IPS-20b (cell line): ENCODE measurements around the gene LITAF.

Source experiments
- H3K27ac ChIP-seq: one replicate; pipeline ENCODE4 v1.5.1; 2013; ENCODE audit warnings: low read length
- H3K27me3 ChIP-seq: 2 replicates; pipeline ENCODE4 v1.6.1; 2013; ENCODE audit warnings: mild to moderate bottlenecking, low read length, inconsistent platforms; ENCODE audit not compliant: insufficient read depth
- H3K36me3 ChIP-seq: 2 replicates; pipeline ENCODE4 v1.6.1; 2013; ENCODE audit warnings: low read depth, mild to moderate bottlenecking, inconsistent platforms, low read length, moderate library complexity; ENCODE audit not compliant: insufficient read depth
- H3K4me1 ChIP-seq: 2 replicates; pipeline ENCODE4 v1.6.1; 2013; ENCODE audit warnings: mild to moderate bottlenecking, control low read depth, inconsistent platforms, low read length, moderate library complexity; ENCODE audit not compliant: insufficient read depth
- H3K4me3 ChIP-seq: 2 replicates; pipeline ENCODE4 v1.5.1; 2013; ENCODE audit warnings: mild to moderate bottlenecking, low read length, inconsistent platforms
- H3K9ac ChIP-seq: 2 replicates; pipeline ENCODE4 v1.6.1; 2013; ENCODE audit warnings: low read depth, mild to moderate bottlenecking, inconsistent platforms, low read length, moderate library complexity
- H3K9me3 ChIP-seq: 2 replicates; pipeline ENCODE4 v1.6.1; 2013; ENCODE audit warnings: mild to moderate bottlenecking, low read depth, low read length, inconsistent platforms; ENCODE audit not compliant: insufficient read depth

LITAF gene

DNA sequence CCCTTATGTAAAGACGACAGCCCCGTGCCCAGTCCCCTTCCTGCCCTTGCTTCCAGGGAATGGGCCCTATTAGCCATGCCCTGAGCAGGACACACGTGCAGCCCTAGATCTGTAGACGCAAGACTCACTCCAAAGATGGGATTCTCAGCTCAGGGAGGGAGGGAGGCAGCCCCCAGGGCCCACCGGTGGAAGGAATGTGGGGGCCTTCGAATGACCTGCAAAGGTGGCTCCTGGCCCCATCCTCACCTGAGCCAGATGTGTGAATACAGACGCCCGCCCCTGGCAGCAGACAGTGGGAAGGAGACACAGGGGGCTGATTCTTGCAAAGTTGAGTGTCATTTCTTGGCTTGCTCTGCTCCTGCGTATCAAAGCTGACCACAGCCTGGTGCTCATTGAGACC, 47.8 kb downstream of the LITAF start:
- Histone ChIP-seq H3K9me3 (no peaks in the 10 kb centered on the region), H3K36me3 (no peaks in the 10 kb centered on the region), H3K4me3 (no peak overlapping the region), H3K4me1 (peaks cover under 1% of the 10 kb centered on the region; the same call in 1 of the 2 replicates), H3K27me3 (no peaks in the 10 kb centered on the region), H3K27ac (no peak overlapping the region), H3K9ac (no peak overlapping the region)

DNA sequence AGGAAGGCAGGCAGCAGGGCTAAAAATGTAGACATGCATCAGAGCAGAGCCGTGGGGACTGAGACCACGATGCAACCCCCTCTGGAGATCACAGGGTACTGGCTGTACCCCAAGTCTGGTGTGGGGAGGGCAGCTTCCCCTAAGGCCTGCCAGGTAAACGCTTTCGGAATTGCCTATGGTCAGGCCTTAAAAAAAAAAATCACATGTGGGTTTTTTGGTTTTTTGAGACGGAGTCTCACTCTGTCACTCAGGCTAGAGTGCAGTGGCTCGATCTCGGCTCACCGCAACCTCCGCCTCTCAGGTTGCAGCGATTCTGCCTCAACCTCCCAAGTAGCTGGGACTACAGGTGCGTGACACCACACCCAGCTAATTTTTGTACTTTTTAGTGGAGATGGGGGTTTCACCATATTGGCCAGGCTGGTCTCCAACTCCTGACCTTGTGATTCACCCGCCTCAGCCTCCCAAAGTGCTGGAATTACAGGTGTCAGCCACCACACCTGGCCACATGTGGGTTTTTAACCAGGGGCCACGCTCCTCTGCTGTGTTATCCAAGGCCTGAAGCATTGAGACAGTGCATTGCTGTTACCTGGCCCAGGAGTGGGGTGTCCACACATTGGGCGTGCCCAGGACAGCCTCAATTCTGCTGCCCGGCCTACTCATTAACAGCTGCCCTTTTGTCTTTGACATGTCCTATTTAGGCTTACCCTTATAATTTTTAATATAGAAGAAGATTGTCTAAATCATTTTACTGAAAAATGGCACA, 50.4 kb downstream of the LITAF start:
- H3K4me1 ChIP-seq = no peaks in the 10 kb centered on the region
- no peaks in the 10 kb centered on the region for H3K27me3 ChIP-seq
- no peak overlapping the region for H3K9ac ChIP-seq
- H3K36me3 ChIP-seq = no peaks in the 10 kb centered on the region
- no peaks in the 10 kb centered on the region for H3K9me3 ChIP-seq
- no peak overlapping the region for H3K27ac ChIP-seq
- no peak overlapping the region for H3K4me3 ChIP-seq

DNA sequence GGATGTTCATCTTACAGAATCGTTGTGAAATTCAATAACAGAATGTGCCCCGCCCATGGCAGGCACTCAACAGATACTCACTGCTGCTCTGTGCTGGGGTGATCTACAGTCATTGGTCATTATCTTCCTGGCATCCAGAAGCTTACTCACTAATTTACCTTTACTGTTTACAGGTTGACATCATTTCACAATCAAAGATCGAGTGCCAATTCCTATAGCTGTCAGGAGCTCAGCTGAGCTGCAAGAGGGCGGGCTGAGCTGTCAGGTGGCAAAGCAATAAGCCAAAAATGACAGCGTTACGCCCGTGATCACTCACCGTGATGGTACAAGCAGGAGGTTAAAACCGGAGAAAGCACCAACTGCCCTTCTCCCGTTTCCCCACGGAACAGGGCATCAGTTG, 51.2 kb downstream of the LITAF start:
- H3K4me3 ChIP-seq = no peak overlapping the region
- H3K36me3 ChIP-seq = no peaks in the 10 kb centered on the region
- H3K27ac ChIP-seq = no peak overlapping the region
- H3K9me3 ChIP-seq = no peaks in the 10 kb centered on the region
- no peaks in the 10 kb centered on the region for H3K4me1 ChIP-seq
- no peaks in the 10 kb centered on the region for H3K27me3 ChIP-seq
- H3K9ac ChIP-seq = no peak overlapping the region; the same call in 1 of the 2 replicates

DNA sequence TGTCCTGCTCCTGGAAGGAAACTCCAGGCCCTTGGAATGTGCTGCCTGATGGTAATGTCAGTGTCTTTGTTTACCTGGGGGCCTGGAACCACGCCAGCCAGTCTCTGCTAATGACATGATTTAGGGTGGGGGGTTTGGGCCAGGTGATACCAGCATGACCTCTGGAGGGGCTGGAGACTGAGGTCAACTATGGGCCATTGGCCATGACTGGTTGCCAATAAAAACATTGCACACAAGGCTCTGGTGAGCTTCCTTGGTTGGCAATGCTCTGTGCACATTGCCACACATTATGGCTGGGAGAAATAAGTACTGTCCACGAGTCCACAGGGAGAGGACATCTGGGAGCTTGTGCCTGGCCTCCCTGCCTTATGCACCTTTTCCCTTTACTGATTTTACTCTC, 52.5 kb downstream of the LITAF start:
- no peaks in the 10 kb centered on the region for H3K4me1 ChIP-seq
- no peaks in the 10 kb centered on the region for H3K27me3 ChIP-seq
- no peak overlapping the region for H3K9ac ChIP-seq
- H3K36me3 ChIP-seq = no peaks in the 10 kb centered on the region
- no peak overlapping the region for H3K4me3 ChIP-seq
- H3K27ac ChIP-seq = no peak overlapping the region
- no peaks in the 10 kb centered on the region for H3K9me3 ChIP-seq

DNA sequence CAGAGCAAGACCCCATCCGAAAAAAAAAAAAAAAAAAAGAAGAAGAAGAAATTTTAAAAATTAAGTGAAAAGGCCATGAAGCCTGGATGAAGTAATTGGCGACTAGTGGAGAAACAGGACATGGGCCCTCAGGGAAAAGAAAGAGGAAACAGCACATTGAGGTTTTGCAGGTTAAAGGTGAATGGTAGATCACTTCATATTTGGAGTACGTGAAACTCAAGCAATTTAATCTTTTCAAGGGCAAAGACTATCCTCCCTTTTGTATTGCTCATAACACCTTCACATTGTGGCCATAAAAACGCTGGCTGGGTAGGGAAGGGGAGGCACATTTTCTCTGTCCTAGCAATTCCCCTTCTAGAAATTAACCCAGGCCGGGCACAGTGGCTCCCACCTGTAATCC, 53.1 kb downstream of the LITAF start:
- Histone ChIP-seq H3K27me3 (no peaks in the 10 kb centered on the region), H3K4me3 (no peak overlapping the region), H3K4me1 (no peaks in the 10 kb centered on the region), H3K36me3 (no peaks in the 10 kb centered on the region), H3K27ac (no peak overlapping the region), H3K9me3 (no peaks in the 10 kb centered on the region), H3K9ac (no peak overlapping the region)

DNA sequence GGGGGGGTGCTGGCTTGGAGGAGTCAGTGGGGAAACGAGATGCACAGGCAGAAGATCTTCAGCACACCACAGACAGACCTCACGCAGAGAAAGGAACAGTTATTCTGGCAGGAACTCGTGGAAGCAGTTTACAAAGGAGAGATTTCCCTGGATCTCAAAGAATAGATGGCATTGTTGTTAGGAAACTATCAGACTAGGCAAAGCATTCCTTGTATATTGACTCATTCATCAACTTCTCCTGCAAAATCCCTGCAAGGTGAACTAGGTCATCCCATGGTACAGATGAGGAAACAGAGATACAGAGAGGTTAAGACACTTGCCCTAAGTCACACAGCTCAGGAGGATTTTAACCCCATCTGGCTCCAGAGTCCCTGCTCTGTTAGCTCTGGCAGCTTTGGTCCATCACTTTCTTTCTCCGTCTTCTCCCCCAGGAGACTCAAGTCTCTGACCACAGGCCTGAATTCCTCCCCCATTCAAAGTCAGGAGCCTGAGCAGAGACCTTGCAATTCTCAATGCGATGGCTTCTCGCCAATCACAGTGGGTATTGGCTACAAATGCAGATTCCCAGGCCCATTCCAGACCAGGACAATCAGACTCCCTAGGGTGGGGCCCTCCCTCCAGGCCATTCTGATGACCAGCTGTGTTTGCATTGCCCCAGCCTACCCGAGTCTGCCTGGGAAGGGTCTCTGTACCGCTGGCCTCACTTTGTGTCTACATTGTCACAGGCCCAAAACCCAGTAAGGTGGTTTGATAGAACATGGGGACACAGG, 56.4 kb downstream of the LITAF start:
- H3K4me1 ChIP-seq = no peaks in the 10 kb centered on the region
- H3K9me3 ChIP-seq = no peaks in the 10 kb centered on the region
- H3K9ac ChIP-seq = no peak overlapping the region
- H3K27ac ChIP-seq = no peak overlapping the region
- H3K36me3 ChIP-seq = no peaks in the 10 kb centered on the region
- H3K4me3 ChIP-seq = no peak overlapping the region
- no peaks in the 10 kb centered on the region for H3K27me3 ChIP-seq

DNA sequence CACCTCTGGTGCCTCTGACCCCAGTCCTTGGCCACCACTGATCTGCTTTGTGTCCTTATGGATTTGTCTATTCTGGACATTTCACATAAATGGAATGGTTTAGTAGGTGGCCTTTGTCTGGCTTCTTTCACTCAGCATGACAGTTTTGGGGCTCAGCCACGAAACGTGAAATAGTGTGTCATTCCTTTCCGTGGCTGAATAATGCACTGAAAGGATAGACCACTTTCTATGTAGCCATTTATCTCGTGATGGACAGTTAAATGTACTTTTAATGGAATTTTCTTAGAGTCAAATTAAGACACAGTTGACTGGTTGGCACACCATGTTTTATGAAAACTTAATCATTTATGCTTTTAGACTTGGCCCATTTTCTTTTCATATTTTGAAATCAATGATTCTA, 57.4 kb downstream of the LITAF start:
- no peak overlapping the region for H3K9ac ChIP-seq
- no peaks in the 10 kb centered on the region for H3K36me3 ChIP-seq
- no peak overlapping the region for H3K27ac ChIP-seq
- H3K27me3 ChIP-seq = no peaks in the 10 kb centered on the region
- H3K9me3 ChIP-seq = no peaks in the 10 kb centered on the region
- H3K4me3 ChIP-seq = no peak overlapping the region
- no peaks in the 10 kb centered on the region for H3K4me1 ChIP-seq

DNA sequence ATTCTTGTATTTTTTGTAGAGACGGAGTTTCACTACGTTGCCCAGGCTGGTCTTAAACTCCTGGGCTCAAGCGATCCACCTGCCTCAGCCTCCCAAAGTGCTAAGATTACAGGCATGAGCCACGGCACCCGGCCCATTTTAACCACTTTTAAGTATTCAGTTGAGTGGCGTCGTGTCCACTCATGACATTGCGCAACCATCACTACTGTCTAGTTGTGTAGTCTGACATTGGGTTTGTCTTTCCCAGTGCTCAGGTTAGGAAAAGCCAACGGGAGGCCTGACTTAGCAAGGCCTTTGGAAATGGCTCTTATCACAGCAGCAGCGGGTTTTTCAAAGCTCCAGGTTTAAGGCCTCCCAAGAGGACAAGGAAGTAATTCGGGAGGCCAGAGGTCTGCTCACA, 58.7 kb downstream of the LITAF start:
- H3K27ac ChIP-seq = no peak overlapping the region
- no peaks in the 10 kb centered on the region for H3K9me3 ChIP-seq
- no peak overlapping the region for H3K9ac ChIP-seq
- no peaks in the 10 kb centered on the region for H3K36me3 ChIP-seq
- no peak overlapping the region for H3K4me3 ChIP-seq
- H3K27me3 ChIP-seq = no peaks in the 10 kb centered on the region
- H3K4me1 ChIP-seq = no peaks in the 10 kb centered on the region

DNA sequence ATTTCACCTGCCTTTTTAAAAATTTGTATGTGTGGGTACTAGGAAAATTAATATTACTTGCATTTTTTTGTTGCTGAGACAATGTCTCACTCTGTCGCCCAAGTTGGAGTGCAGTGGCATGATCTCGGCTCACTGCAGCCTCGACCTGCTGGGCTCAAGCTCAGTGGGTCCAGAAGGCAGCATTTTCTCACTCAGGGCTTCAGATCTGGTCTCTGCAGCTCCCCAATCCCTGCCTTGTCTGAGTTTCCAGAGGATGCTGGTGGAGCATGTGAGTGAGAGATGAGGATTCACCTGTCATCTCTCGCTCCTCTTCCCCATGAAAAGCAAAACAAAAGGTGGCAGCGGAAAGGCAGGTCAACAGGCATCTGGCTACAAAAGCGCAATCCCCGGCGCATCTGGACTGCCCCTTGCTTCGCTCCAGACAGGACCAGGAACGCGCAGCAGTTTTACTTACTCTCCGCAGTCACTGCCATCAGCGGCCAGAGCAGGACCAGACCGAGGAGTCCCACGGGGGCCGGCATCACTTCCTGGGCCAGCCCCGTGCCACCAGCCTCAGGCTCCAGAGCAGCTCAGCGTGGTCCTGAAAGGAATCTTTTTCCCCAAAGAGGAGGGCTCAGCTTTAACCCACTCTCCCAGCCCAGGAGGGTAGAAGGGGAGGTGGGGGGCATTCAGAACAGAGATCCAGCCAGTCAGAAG, 59.9 kb downstream of the LITAF start:
- peak overlapping the region; percentile 63; the same call in 1 of the 2 replicates for H3K9ac ChIP-seq
- H3K27ac ChIP-seq = no peak overlapping the region

DNA sequence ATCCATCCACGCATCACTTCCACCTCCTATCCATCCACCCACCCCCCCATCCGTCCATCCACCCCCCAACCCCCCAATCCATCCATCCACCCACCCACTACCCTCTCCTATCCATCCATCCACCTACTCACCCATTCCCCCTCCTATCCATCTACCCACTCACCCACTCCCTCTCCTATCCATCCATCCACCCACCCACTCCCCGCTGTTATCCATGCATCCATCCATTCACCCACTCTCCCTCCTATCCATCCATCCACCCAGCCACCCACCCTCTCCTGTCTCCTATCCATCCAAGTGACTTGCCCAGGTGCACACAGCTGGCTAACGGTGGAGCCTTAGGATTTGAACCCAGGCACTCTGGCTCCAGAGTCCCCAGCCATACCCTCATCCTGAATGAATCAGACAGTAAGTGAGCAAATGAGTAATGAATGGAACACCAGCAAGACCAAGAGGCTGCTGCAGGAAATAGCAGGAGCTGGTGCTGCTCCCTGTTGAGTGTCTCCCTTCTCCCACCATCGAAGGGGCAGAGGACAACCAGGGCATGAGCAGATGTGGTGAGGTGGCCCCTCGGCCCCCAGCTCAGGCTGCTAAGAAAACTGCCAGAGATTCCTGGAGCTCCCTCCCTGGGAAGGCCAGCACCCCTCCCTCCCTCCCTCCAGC, 62.5 kb downstream of the LITAF start:
- no peaks in the 10 kb centered on the region for H3K4me1 ChIP-seq
- H3K27ac ChIP-seq = no peak overlapping the region
- H3K4me3 ChIP-seq = no peak overlapping the region
- no peak overlapping the region for H3K9ac ChIP-seq
- H3K27me3 ChIP-seq = no peaks in the 10 kb centered on the region
- H3K9me3 ChIP-seq = no peaks in the 10 kb centered on the region
- H3K36me3 ChIP-seq = no peaks in the 10 kb centered on the region

More for the DNA sequence above, 59.9 kb downstream of the LITAF start:
- Histone ChIP-seq H3K27me3 (no peaks in the 10 kb centered on the region), H3K4me1 (no peaks in the 10 kb centered on the region), H3K4me3 (peak overlapping the region; percentile 63; the same call in 1 of the 2 replicates), H3K9me3 (no peaks in the 10 kb centered on the region), H3K36me3 (no peaks in the 10 kb centered on the region)

DNA sequence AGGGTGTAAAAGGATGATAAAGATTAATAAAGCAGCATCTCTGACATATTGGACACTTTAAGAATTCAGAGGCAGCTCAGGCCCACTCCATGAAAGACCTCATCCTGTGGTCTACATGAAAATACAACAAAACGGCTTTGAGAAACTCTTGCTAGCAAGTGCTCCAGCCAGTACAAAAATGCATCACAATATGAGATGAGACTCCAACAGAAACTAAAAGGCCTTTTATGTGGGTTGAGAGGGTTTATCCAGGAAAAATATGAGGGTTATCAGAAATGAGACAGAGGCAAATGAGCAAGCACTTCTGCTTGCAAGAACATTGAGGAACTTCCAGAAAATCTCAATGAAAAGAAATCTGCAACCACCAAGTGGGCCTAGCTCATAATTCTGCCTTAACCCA, 65.7 kb downstream of the LITAF start:
- Histone ChIP-seq H3K36me3 (no peaks in the 10 kb centered on the region), H3K27me3 (no peaks in the 10 kb centered on the region), H3K9me3 (no peaks in the 10 kb centered on the region), H3K4me3 (no peak overlapping the region), H3K9ac (no peak overlapping the region), H3K4me1 (no peaks in the 10 kb centered on the region), H3K27ac (no peak overlapping the region)
